Right ventricle myocardium inferior (tissue), 1 donor: ENCODE results near the gene SH3BGR. TPM values are rescaled to one million over a fixed set of nuclear protein-coding genes. Genes with fewer than 3 reads are reported as not detected.

ENCODE experiments used
- microRNA-seq: library from miRNA; unstranded; fragments of <30 nt; microRNA quantifications from one replicate; pipeline ENCODE4 v1.2.0, GENCODE V29; 2020
- total RNA-seq: library from RNA; stranded (reverse); fragmentation: NEBNext Ultra II Directional; extraction: Animal tissue kit (Norgen Biotek cat#: 25700); gene quantifications from one replicate; pipeline ENCODE4 v1.2.1, GENCODE V29; 2021
- donor health status: DM: no; HTN: yes; CAD: no; lungs with severe emphysema.

SH3BGR gene
- total RNA-seq, 1 donor from 2014 or later, result 159 TPM

Small RNA genes lying within 50 kb of the gene (microRNA-seq; reads per million reads assigned to microRNA genes)
- not detected for gene MIR6508

Other genes starting within 250 kb of the SH3BGR start
- gene BRWD1, start 138.3 kb upstream of the SH3BGR start, total RNA-seq, result 29.1 TPM
- gene HMGN1, start 102.9 kb upstream of the SH3BGR start, total RNA-seq, result 69.1 TPM
- 0.46 TPM for gene LCA5L, start 6.2 kb upstream of the SH3BGR start, total RNA-seq
- 0.16 TPM for gene B3GALT5, start 161.0 kb downstream of the SH3BGR start, total RNA-seq